Measurements from ENCODE around the gene ENTPD1.
"Not testable (repeated sequence)": the region's sequence is repeated elsewhere in the genome, so short reads cannot be mapped to it uniquely, and the experiment has no call there.

ENTPD1 gene

GRCh38 chr10:95794195-95794594 lies 38.2 kb downstream of the ENTPD1 start:
- no peak for DNase-seq (ENCODE audit: low read depth)

DNA sequence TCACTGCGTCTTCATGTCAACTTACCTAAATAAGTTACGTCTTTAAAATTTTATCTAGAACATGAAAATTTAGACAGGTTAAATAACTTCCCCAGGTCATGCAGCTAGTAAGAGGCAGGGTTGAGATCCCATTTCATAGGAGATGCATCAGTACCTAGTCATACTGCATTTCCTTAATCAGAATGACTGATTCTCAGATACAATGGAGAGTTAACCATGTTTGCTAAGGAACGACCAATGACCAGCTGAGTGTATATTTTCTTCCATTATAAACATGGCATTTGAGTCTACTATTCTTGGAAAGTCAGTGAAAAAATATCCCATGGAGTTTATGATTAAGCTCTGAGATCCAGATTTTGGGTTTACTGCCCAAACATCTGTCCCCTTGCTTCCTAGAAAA lies 39.6 kb downstream of the ENTPD1 start:
- no peak for DNase-seq (ENCODE audit: low read depth)

DNA sequence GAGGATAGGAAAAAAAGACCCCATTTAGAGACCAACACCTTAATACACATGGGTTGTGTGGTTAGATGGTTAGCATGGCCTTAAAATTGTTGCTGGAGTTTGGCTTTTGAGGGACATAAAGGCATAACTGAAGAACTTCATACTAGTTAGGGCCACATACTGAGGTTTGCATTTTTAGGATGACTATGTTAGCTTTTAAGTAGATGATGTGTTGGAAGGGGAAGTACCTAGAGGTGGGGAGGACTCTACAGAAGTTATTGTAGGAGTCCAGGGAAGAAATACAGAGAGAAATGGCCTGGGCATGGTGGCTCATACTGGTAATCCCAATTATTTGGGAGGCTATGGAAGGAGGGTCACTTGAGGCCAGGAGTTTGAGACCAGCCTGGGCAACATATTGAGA lies 40.5 kb downstream of the ENTPD1 start:
- DNase-seq (ENCODE audit: low read depth): no peak

DNA sequence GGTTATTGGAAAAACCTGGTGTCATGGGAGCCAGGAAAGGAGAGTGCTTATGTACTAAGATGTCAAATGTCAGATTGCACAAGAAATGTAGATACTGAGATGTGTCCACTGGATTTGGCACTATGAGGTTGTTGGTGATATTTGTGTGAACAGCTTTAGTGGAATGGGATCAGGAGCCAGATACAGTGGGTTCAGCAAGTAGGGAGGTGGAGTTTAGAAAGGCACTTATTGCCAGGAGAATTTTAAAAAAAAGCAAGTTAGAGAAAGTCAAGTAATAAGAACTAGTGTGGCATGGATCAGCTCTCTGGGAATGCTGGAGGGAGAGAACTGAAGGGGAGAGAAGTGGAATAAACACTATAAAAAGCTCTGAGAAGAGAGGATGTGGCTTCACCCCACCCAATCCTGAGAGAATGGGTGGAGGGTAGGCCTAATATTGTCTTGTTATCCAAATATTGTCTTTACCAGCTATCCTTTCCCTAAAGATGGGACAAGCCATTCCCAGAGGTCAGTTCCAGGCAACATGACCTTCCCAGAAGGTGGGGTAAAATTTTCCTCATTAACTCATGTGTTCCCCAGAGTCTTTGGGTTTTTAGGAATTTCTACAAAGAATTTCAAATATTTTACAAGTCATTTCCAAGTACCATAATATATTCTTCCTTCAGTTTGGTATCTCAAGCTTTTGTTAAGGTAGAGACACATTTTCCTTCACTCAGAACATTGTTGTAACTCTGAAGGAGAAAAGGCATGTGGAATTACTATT lies 42.3 kb downstream of the ENTPD1 start:
- no peak for DNase-seq (ENCODE audit: low read depth)

GRCh38 chr10:95800286-95800685 lies 44.3 kb downstream of the ENTPD1 start:
- not testable (repeated sequence) for DNase-seq (ENCODE audit: low read depth)

DNA sequence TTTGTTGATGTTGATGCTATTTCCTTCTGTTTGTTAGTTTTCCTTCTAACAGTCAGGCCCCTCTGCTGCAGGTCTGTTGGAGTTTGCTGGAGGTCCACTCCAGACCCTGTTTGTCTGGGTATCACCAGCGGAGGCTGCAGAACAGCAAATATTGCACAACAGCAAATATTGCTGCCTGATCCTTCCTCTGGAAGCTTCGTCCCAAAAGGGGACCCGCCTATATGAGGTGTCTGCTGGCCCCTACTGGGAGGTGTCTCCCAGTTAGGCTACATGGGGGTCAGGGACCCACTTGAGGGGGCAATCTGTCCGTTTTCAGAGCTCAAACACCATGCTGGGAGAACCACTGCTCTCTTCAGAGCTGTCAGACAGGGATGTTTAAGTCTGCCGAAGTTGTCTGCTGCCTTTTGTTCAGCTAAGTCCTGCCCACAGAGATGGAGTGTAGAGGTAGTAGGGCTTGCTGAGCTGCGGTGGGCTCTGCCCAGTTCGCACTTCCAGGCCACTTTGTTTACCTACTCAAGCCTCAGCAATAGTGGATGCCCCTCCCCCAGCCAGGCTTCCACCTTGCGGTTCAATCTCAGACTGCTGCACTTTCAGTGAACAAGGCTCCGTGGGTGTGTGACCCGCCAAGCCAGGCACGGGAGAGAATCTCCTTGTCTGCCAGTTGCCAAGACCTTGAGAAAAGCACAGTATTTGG lies 50.9 kb downstream of the ENTPD1 start:
- DNase-seq (ENCODE audit: low read depth): not testable (repeated sequence)

GRCh38 chr10:95808705-95809308 lies 52.8 kb downstream of the ENTPD1 start:
- DNase-seq (ENCODE audit: low read depth): not testable (repeated sequence)

- no peak for DNase-seq (ENCODE audit: low read depth)
Observed at GRCh38 chr10:95809370-95810197, 53.6 kb downstream of the ENTPD1 start.

GRCh38 chr10:95810198-95810976 lies 54.4 kb downstream of the ENTPD1 start:
- no peak for DNase-seq (ENCODE audit: low read depth)

- DNase-seq (ENCODE audit: low read depth): no peak
Observed at GRCh38 chr10:95813054-95813685, 57.2 kb downstream of the ENTPD1 start.

GRCh38 chr10:95814011-95814727 lies 58.2 kb downstream of the ENTPD1 start:
- DNase-seq (ENCODE audit: low read depth): no peak

DNA sequence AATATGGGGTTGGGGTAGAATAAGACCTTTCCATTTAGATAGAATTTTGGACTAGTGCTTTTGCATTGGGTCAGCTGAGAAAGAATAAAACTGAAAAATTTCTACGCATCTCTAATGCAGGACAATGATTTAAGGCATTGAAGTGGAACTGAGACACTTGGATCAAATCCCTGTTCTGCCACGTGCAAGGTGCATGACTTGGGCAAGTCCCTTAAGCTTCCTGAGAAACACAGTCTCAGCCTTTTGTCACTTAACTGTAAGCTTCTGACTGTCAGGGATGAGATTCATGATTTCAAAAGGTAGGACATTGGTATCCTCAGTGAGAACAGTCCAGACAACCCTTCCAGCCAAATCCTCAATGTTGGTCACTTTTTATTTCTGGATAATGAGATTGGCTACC lies 59.2 kb downstream of the ENTPD1 start:
- no peak for DNase-seq (ENCODE audit: low read depth)

- DNase-seq (ENCODE audit: low read depth): no peak
Observed at GRCh38 chr10:95815701-95816240, 59.8 kb downstream of the ENTPD1 start.

DNA sequence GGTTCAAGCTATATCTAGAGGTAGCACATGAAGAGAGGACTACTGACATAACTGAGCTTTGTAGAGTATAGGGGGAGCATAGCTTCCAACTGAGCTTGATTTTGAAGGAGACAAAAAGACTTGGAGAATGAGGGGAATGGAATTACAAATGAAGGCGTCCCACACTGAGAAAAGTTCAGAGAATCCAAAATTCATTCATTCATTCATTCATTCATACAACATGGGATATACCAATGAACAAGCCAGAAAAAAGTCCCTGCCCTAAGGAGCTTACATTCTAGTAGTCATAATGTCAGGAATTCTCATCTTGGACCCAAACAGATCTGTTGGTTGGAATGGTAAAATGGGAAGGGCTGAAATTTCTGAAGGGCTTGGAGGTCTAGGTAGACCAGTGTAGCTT lies 62.0 kb downstream of the ENTPD1 start:
- no peak for DNase-seq (ENCODE audit: low read depth)

- DNase-seq (ENCODE audit: low read depth): no peak
Observed at GRCh38 chr10:95818668-95819067, 62.7 kb downstream of the ENTPD1 start.

GRCh38 chr10:95819620-95820329 lies 63.8 kb downstream of the ENTPD1 start:
- DNase-seq (ENCODE audit: low read depth): no peak

DNA sequence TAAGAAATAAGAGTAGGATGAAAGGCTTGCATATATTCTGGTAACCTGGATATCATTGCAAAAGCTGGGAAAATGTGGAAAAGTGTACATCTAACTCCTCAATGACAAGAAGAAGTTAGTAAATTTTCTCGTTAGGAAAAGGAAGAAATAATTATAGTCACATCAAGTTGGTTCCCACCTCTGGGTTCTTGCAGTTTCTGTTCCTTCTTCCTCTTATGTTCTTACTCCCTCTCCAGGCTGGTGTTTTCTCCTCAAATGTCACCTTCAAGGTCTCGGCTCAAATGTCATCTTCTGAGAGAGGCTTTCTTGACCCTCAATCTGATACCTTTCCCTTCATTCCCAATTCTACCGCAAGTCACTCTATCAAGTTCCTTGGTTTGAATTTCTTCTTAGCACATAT lies 64.4 kb downstream of the ENTPD1 start:
- DNase-seq (ENCODE audit: low read depth): no peak

GRCh38 chr10:95821720-95822119 lies 65.8 kb downstream of the ENTPD1 start:
- DNase-seq (ENCODE audit: low read depth): no peak

- no peak for DNase-seq (ENCODE audit: low read depth)
Observed at GRCh38 chr10:95830044-95830443, 74.1 kb downstream of the ENTPD1 start.
